ENCODE measurements around the gene TUBA1B. TPM values are rescaled to one million over a fixed set of nuclear protein-coding genes. Genes with fewer than 3 reads are reported as not detected.

The TUBA1B gene
- total and polyA plus RNA-seq, 2 of the 13 experiments (the other 11 are each of a cell fraction or from before 2014, with no cell fraction given): 1,275 to 1,353 TPM

- TF ChIP-seq PRDM10 (CRISPR knock-in tag; IDR thresholded peaks at IDR 0.05; ENCODE audit: low read depth) (no peak), ZNF83 (CRISPR knock-in tag; IDR thresholded peaks at IDR 0.05; ENCODE audit: borderline replicate concordance) (no peak), AGO2 (optimal IDR thresholded peaks at IDR 0.05; ENCODE audit: low read depth, low read length) (no peak), ATF4 (CRISPR knock-in tag; IDR thresholded peaks at IDR 0.05) (no peak), ZNF710 (CRISPR knock-in tag; IDR thresholded peaks at IDR 0.05; ENCODE audit: borderline replicate concordance) (no peak), SETDB1 (CRISPR knock-in tag; IDR thresholded peaks at IDR 0.05; ENCODE audit: borderline replicate concordance) (no peak), ZNF20 (CRISPR knock-in tag; IDR thresholded peaks at IDR 0.05) (no peak), MXD3 (CRISPR knock-in tag; IDR thresholded peaks at IDR 0.05) (no peak), ELF4 (CRISPR knock-in tag; IDR thresholded peaks at IDR 0.05; ENCODE audit: borderline replicate concordance) (no peak), SMARCE1 (IDR thresholded peaks at IDR 0.05; ENCODE audit: borderline replicate concordance) (no peak), ZNF275 (CRISPR knock-in tag; IDR thresholded peaks at IDR 0.05; ENCODE audit: borderline replicate concordance) (no peak), ZNF138 (CRISPR knock-in tag; IDR thresholded peaks at IDR 0.05; ENCODE audit: low read depth) (no peak), ZNF678 (CRISPR knock-in tag; IDR thresholded peaks at IDR 0.05) (no peak), ZNF10 (CRISPR knock-in tag; IDR thresholded peaks at IDR 0.05; ENCODE audit: borderline replicate concordance, low read depth) (no peak), ZNF597 (CRISPR knock-in tag; IDR thresholded peaks at IDR 0.05) (no peak)
These were observed 20.6 kb downstream of the TUBA1B start, which contains the start of gene LMBR1L (continued) for GRCh38 chr12:49110464-49111155.
